Astrocyte (in vitro differentiated cells and primary cell): ENCODE measurements around the gene PLA2R1.

Experiments used
- CTCF ChIP-seq: IDR thresholded peaks from 2 replicates; pipeline ENCODE4 v1.5.1; 2011; ENCODE audit warnings: low read depth, mild to moderate bottlenecking, inconsistent platforms, low read length, moderate library complexity; ENCODE audit not compliant: insufficient read depth
- EZH2 ChIP-seq: IDR thresholded peaks from 2 replicates; pipeline ENCODE4 v1.6.1; 2012; ENCODE audit warnings: mild to moderate bottlenecking, low read length, inconsistent platforms; ENCODE audit not compliant: insufficient read depth

- TF ChIP-seq CTCF (no peak), EZH2 (no peak)
Measured at GRCh38 chr2:159897081-159897480, 165.3 kb downstream of the PLA2R1 start.
